IMR-90 (cell line): ENCODE measurements around the gene TTYH3. TPM values are rescaled to one million over a fixed set of nuclear protein-coding genes. Genes with fewer than 3 reads are reported as not detected.

Experiments
- USF2 ChIP-seq: fragments of 150-350 bp; IDR thresholded peaks from 2 replicates; pipeline ENCODE4 v1.6.1; 2017; ENCODE audit warnings: mild to moderate bottlenecking, antibody characterized with exemption, low read length, low read depth
- polyA plus RNA-seq, 3 experiments: library from polyadenylated mRNA; depleted of rRNA; stranded (reverse); fragments of >200 nt; gene quantifications; 2 replicates each; pipeline ENCODE4 v1.2.3, GENCODE V29; 2012; ENCODE audit warnings: low replicate concordance in 1 of 3
- total RNA-seq: library from RNA; depleted of rRNA; stranded (reverse); fragments of >200 nt; gene quantifications from 2 replicates; pipeline ENCODE4 v1.2.3, GENCODE V29; 2012

TTYH3 gene
- total and polyA plus RNA-seq, 2 of the 4 experiments (the other 2 are of a cell fraction) = 5.6 to 82.6 TPM

- no peak for TF ChIP-seq USF2
These were observed 1.9 kb downstream of the TTYH3 start (continued) for GRCh38 chr7:2633538-2634266.
